B cell (primary cell): ENCODE results near the gene RARRES1. TPM values are rescaled to one million over a fixed set of nuclear protein-coding genes. Genes with fewer than 3 reads are reported as not detected.

Source experiments
- ATAC-seq: fragments of 200-7000 bp; cut with Tn5 transposase; one replicate; pipeline ENCODE4 v1.10.0; 2021; ENCODE audit warnings: low read depth, mild to moderate bottlenecking, moderate number of reproducible peaks, moderate library complexity
- CTCF ChIA-PET: fragments of 350-600 bp; sonication (Branson Sonifier 250); formaldehyde crosslinking; loops from one replicate; lab custom pipeline; 2021; ENCODE audit warnings: antibody characterized with exemption, inconsistent platforms; lab: Charles Lee
- POLR2A ChIA-PET: fragments of 350-600 bp; sonication (Branson Sonifier 250); formaldehyde crosslinking; loops from one replicate; lab custom pipeline; 2021; ENCODE audit warnings: antibody characterized with exemption; lab: Charles Lee
- DNase-seq: peaks from one replicate; pipeline ENCODE4 v3.0.0; 2013
- H2AFZ ChIP-seq: 2 replicates; pipeline ENCODE4 v1.6.1; 2012; ENCODE audit warnings: mild to moderate bottlenecking, low read depth, low read length; ENCODE audit not compliant: insufficient read depth, poor library complexity, severe bottlenecking
- H3K27ac ChIP-seq, 2 donors: 1 replicate in 1 of 2; 2 replicates in 1 of 2; pipeline ENCODE4 v1.5.1; 2012 to 2013; ENCODE audit warnings: low read length in 2 of 2, mild to moderate bottlenecking in 2 of 2, moderate library complexity in 1 of 2
- H3K27me3 ChIP-seq, 4 experiments: fragments of 200-600 bp in 1 of 4; sonication (generic) in 1 of 4; replicated peaks in 1 of 4; 1 replicate in 2 of 4; 2 replicates in 2 of 4; pipeline versions ENCODE4 v1.6.1 to v1.7.0; 2013 to 2016; ENCODE audit warnings: low read length in 3 of 4, mild to moderate bottlenecking in 2 of 4, mixed read lengths in 1 of 4, moderate library complexity in 1 of 4; ENCODE audit not compliant: insufficient read depth in 4 of 4, control insufficient read depth in 3 of 4; ENCODE audit errors: control extremely low read depth in 1 of 4
- H3K36me3 ChIP-seq, 2 experiments: replicated peaks in 1 of 2; 1 replicate in 1 of 2; 2 replicates in 1 of 2; pipeline versions ENCODE4 v1.6.1 to v1.7.1; 2013; ENCODE audit warnings: low read length in 1 of 2; ENCODE audit not compliant: insufficient read depth in 2 of 2, control insufficient read depth in 1 of 2; ENCODE audit errors: control extremely low read depth in 1 of 2, extremely low read depth in 1 of 2
- H3K4me1 ChIP-seq, 2 donors: fragments of 200-600 bp in 1 of 2; sonication (generic) in 1 of 2; 1 replicate in 1 of 2; 2 replicates in 1 of 2; pipeline versions ENCODE4 v1.5.1 to v1.6.1; 2013 to 2017; ENCODE audit warnings: low read length in 2 of 2; ENCODE audit not compliant: control insufficient read depth in 2 of 2, insufficient read depth in 2 of 2
- H3K4me2 ChIP-seq: replicated peaks from 2 replicates; pipeline ENCODE3; 2012; ENCODE audit warnings: mild to moderate bottlenecking, low read depth, low read length; ENCODE audit not compliant: poor library complexity, severe bottlenecking
- H3K4me3 ChIP-seq, 5 experiments: fragments of 200-600 bp in 1 of 5; sonication (generic) in 1 of 5; 1 replicate in 3 of 5; 2 replicates in 2 of 5; pipeline versions ENCODE4 v1.5.1 to v1.7.0; 2011 to 2016; ENCODE audit warnings: low read length in 4 of 5, mild to moderate bottlenecking in 4 of 5, low read depth in 2 of 5, control low read depth in 1 of 5, moderate library complexity in 1 of 5; ENCODE audit not compliant: insufficient read depth in 1 of 5; ENCODE audit errors: control extremely low read depth in 1 of 5, extremely low read depth in 1 of 5
- H3K79me2 ChIP-seq: fragments of 200-600 bp; sonication (generic); one replicate; pipeline ENCODE4 v1.6.0; 2016; ENCODE audit warnings: low read length; ENCODE audit not compliant: control insufficient read depth, insufficient read depth
- H3K9ac ChIP-seq: fragments of 200-600 bp; sonication (generic); 2 replicates; pipeline ENCODE4 v1.6.1; 2017; ENCODE audit warnings: mild to moderate bottlenecking, low read length, moderate library complexity
- H3K9me3 ChIP-seq, 3 donors: one replicate each; pipeline versions ENCODE4 v1.6.1 to v1.7.1; 2013; ENCODE audit warnings: low read length in 2 of 3; ENCODE audit not compliant: control insufficient read depth in 2 of 3, insufficient read depth in 1 of 3; ENCODE audit errors: control extremely low read depth in 1 of 3
- H4K20me1 ChIP-seq: 2 replicates; pipeline ENCODE4 v1.6.0; 2012; ENCODE audit warnings: mild to moderate bottlenecking, low read length; ENCODE audit not compliant: insufficient read depth, control insufficient read depth, poor library complexity, severe bottlenecking
- H3K27ac Mint-ChIP-seq: one replicate; pipeline ENCODE4 v1.8.0; 2021; ENCODE audit warnings: mixed read lengths
- H3K27me3 Mint-ChIP-seq: one replicate; pipeline ENCODE4 v1.8.0; 2021; ENCODE audit warnings: mixed read lengths
- H3K4me1 Mint-ChIP-seq: one replicate; pipeline ENCODE4 v1.8.0; 2021; ENCODE audit warnings: mixed read lengths
- H3K4me3 Mint-ChIP-seq: one replicate; pipeline ENCODE4 v1.8.0; 2021; ENCODE audit warnings: mixed read lengths
- H3K9me3 Mint-ChIP-seq: one replicate; pipeline ENCODE4 v1.8.0; 2022; ENCODE audit warnings: mixed read lengths; ENCODE audit not compliant: insufficient read depth
- CTCF ChIP-seq: fragments of 200-600 bp; IDR thresholded peaks from one replicate; pipeline ENCODE4 v1.8.0; 2022; ENCODE audit warnings: antibody characterized with exemption, mild to moderate bottlenecking
- EZH2 ChIP-seq: IDR thresholded peaks from 2 replicates; pipeline ENCODE4 v1.6.1; 2012; ENCODE audit warnings: borderline replicate concordance, low read depth, mild to moderate bottlenecking, moderate library complexity, low read length; ENCODE audit not compliant: insufficient read depth, poor library complexity, severe bottlenecking
- WGBS: methylation state at CpG from one replicate; pipeline ENCODE4 v1.1.5; 2013; ENCODE audit warnings: missing lambda C conversion rate; ENCODE audit not compliant: insufficient coverage; 5-methylcytosine and 5-hydroxymethylcytosine counted together
- intact Hi-C: fragments of 100-400 bp; cut with micrococcal nuclease; formaldehyde crosslinking; loops from one replicate; pipeline ENCODE4 v1.10.0; 2022
- polyA plus RNA-seq: library from polyadenylated mRNA; depleted of rRNA; stranded (reverse); fragments of >200 nt; gene quantifications from 2 replicates; pipeline ENCODE4 v1.2.3, GENCODE V29; 2012
- total RNA-seq, 2 donors: library from RNA; stranded (reverse); fragments of 120-200 nt in 1 of 2; gene quantifications; 1 replicate in 1 of 2; 2 replicates in 1 of 2; pipeline versions ENCODE4 v1.2.3 to v1.2.4, GENCODE V29; 2013 to 2022

RARRES1 gene
- total and polyA plus RNA-seq, 2 donors (not counting 1 experiment from before 2014, with no cell fraction given) = not detected

GRCh38 chr3:158717576-158717975, 14.7 kb downstream of the RARRES1 start:
- Histone ChIP-seq H3K9me3 (no peaks in the 10 kb centered on the region), H3K4me2 (no peak overlapping the region), H3K27ac (no peak overlapping the region), H3K79me2 (no peaks in the 10 kb centered on the region), H3K27me3 (no peaks in the 10 kb centered on the region), H4K20me1 (no peaks in the 10 kb centered on the region), H2AFZ (no peak overlapping the region), H3K36me3 (peaks cover 2% of the 10 kb centered on the region in 2 experiments), H3K4me3 (no peak overlapping the region), H3K9ac (no peak overlapping the region), H3K4me1 (no peaks in the 10 kb centered on the region)
- intact Hi-C loops = no loop called here
- ATAC-seq (no peak), DNase-seq (no peak)
- Mint-ChIP-seq H3K9me3 (no peaks in the 10 kb centered on the region), H3K4me3 (no peak overlapping the region), H3K27ac (no peak overlapping the region), H3K27me3 (no peaks in the 10 kb centered on the region), H3K4me1 (peaks cover 4% of the 10 kb centered on the region)
- ChIA-PET POLR2A (interaction anchor here (0.7 kb wide), 1 partner anchor 111 kb away, joined by 5 read pairs; no protein-coding TSS in a partner anchor), CTCF (interaction anchor here (1.2 to 7.4 kb wide), 2 partner anchors 10 to 57 kb away, joined by 3 to 51 read pairs; no protein-coding TSS in a partner anchor)
- no peak for TF ChIP-seq EZH2
- 100% methylated on average over 1 of the region's 2 CpGs for WGBS

DNA sequence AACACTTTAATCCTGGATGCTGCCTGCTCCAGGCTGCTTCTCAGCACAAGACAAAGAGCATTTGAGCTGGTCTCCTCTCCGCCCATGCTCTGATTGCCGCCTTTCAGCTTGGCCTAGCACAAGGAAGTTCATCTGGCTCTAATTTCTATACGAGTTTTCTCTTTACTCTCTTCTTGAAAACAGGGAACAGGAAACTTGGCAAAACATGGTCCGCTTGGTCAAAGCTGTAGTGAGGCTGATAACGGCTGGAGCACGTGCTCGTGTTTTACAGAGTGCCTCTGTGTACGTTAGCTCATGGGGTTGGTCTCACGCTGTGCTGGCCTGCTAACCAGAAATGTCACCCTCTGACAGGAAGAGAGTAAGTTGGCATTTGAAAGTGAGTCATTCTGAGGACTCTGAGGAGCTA, 19.2 kb downstream of the RARRES1 start:
- POLR2A ChIA-PET = no interaction called here
- no peak overlapping the region for H3K27ac ChIP-seq
- no peaks in the 10 kb centered on the region for H4K20me1 ChIP-seq
- H3K9me3 Mint-ChIP-seq = no peaks in the 10 kb centered on the region
- H2AFZ ChIP-seq = no peak overlapping the region
- CTCF ChIA-PET = interaction anchor here (0.6 to 7.4 kb wide), 2 partner anchors 14 to 1066 kb away, joined by 3 to 51 read pairs; no protein-coding TSS in a partner anchor
- peaks cover 2 to 15% of the 10 kb centered on the region in 2 experiments for H3K36me3 ChIP-seq
- H3K9ac ChIP-seq = no peak overlapping the region
- whole genome bisulfite sequencing = 72% methylated on average over 9 of the region's 9 CpGs
- H3K4me2 ChIP-seq = no peak overlapping the region
- H3K9me3 ChIP-seq = no peaks in the 10 kb centered on the region
- no peaks in the 10 kb centered on the region for H3K79me2 ChIP-seq
- no peak overlapping the region for H3K4me3 Mint-ChIP-seq
- TF ChIP-seq EZH2 (no peak), CTCF (no peak)
- H3K27me3 ChIP-seq = no peaks in the 10 kb centered on the region
- no peak for ATAC-seq
- no peaks in the 10 kb centered on the region for H3K27me3 Mint-ChIP-seq
- DNase-seq = no peak
- H3K4me1 Mint-ChIP-seq = peaks cover 5% of the 10 kb centered on the region
- H3K27ac Mint-ChIP-seq = no peak overlapping the region
- no peak overlapping the region for H3K4me3 ChIP-seq
- intact Hi-C loops = no loop called here
- no peaks in the 10 kb centered on the region for H3K4me1 ChIP-seq
